Measurements from ENCODE around the gene REV1. TPM values are rescaled to one million over a fixed set of nuclear protein-coding genes. Genes with fewer than 3 reads are reported as not detected.
"Not testable (repeated sequence)": the region's sequence is repeated elsewhere in the genome, so short reads cannot be mapped to it uniquely, and the experiment has no call there.

Gene REV1
- polyA plus RNA-seq, 1 donor = 44.0 TPM

GRCh38 chr2:99507937-99508818 lies 18.4 kb upstream of the REV1 start:
- no peaks in the 10 kb centered on the region for H3K27me3 ChIP-seq (ENCODE audit: control insufficient read depth, insufficient read depth, low read length)
- H3K36me3 ChIP-seq (ENCODE audit: control insufficient read depth, insufficient read depth, low read length) = no peaks in the 10 kb centered on the region
- 100% methylated on average over 1 of the region's 7 CpGs for WGBS (ENCODE audit: insufficient coverage, low lambda C conversion rate)
- no peak overlapping the region for H3K4me3 ChIP-seq (ENCODE audit: low read length)
- H3K9me3 ChIP-seq (ENCODE audit: control insufficient read depth, low read depth, low read length) = no peaks in the 10 kb centered on the region
- no peaks in the 10 kb centered on the region for H3K4me1 ChIP-seq (ENCODE audit: control insufficient read depth, insufficient read depth, low read length)
- H3K27ac ChIP-seq (ENCODE audit: low read length) = no peak overlapping the region
- DNase-seq = peak in 1 of 2 donors; percentile 38

- 79% methylated on average over 2 of the region's 4 CpGs for WGBS (ENCODE audit: insufficient coverage, low lambda C conversion rate)
- H3K27ac ChIP-seq (ENCODE audit: low read length) = no peak overlapping the region
- H3K27me3 ChIP-seq (ENCODE audit: control insufficient read depth, insufficient read depth, low read length) = no peaks in the 10 kb centered on the region
- no peak for DNase-seq
- H3K9me3 ChIP-seq (ENCODE audit: control insufficient read depth, low read depth, low read length) = no peaks in the 10 kb centered on the region
- no peaks in the 10 kb centered on the region for H3K4me1 ChIP-seq (ENCODE audit: control insufficient read depth, insufficient read depth, low read length)
- no peaks in the 10 kb centered on the region for H3K36me3 ChIP-seq (ENCODE audit: control insufficient read depth, insufficient read depth, low read length)
- H3K4me3 ChIP-seq (ENCODE audit: low read length) = no peak overlapping the region
Measured at GRCh38 chr2:99504844-99505584, 15.2 kb upstream of the REV1 start.

- not testable (repeated sequence) for H3K27me3 ChIP-seq (ENCODE audit: control insufficient read depth, insufficient read depth, low read length); H3K9me3 ChIP-seq (ENCODE audit: control insufficient read depth, low read depth, low read length); H3K36me3 ChIP-seq (ENCODE audit: control insufficient read depth, insufficient read depth, low read length); H3K4me1 ChIP-seq (ENCODE audit: control insufficient read depth, insufficient read depth, low read length); H3K4me3 ChIP-seq (ENCODE audit: low read length)
- WGBS (ENCODE audit: insufficient coverage, low lambda C conversion rate) = 80% methylated on average over 1 of the region's 8 CpGs
- DNase-seq = peak in 1 of 2 donors; percentile 24
- H3K27ac ChIP-seq (ENCODE audit: low read length) = peak overlapping the region; percentile 44
Measured at GRCh38 chr2:99503662-99504416, 14.0 kb upstream of the REV1 start.

GRCh38 chr2:99496021-99496420 lies 6.2 kb upstream of the REV1 start:
- Histone ChIP-seq H3K4me1 (ENCODE audit: control insufficient read depth, insufficient read depth, low read length) (peaks cover 2% of the 10 kb centered on the region), H3K36me3 (ENCODE audit: control insufficient read depth, insufficient read depth, low read length) (no peaks in the 10 kb centered on the region), H3K27ac (ENCODE audit: low read length) (no peak overlapping the region), H3K9me3 (ENCODE audit: control insufficient read depth, low read depth, low read length) (no peaks in the 10 kb centered on the region), H3K4me3 (ENCODE audit: low read length) (no peak overlapping the region), H3K27me3 (ENCODE audit: control insufficient read depth, insufficient read depth, low read length) (peaks cover 8% of the 10 kb centered on the region)
- 0% methylated on average over 1 of the region's 2 CpGs for WGBS (ENCODE audit: insufficient coverage, low lambda C conversion rate)
- peak in 1 of 2 donors; percentile 14 for DNase-seq

- Histone ChIP-seq H3K4me3 (ENCODE audit: low read length) (no peak overlapping the region), H3K27me3 (ENCODE audit: control insufficient read depth, insufficient read depth, low read length) (peaks cover 8% of the 10 kb centered on the region), H3K36me3 (ENCODE audit: control insufficient read depth, insufficient read depth, low read length) (no peaks in the 10 kb centered on the region), H3K9me3 (ENCODE audit: control insufficient read depth, low read depth, low read length) (no peaks in the 10 kb centered on the region), H3K27ac (ENCODE audit: low read length) (no peak overlapping the region), H3K4me1 (ENCODE audit: control insufficient read depth, insufficient read depth, low read length) (peaks cover 2% of the 10 kb centered on the region)
- WGBS (ENCODE audit: insufficient coverage, low lambda C conversion rate) = no CpG with 5 or more reads among the region's 4 CpGs
- no peak for DNase-seq
Measured at GRCh38 chr2:99495115-99495860, 5.5 kb upstream of the REV1 start.

GRCh38 chr2:99492721-99493120 lies 2.9 kb upstream of the REV1 start:
- H3K9me3 ChIP-seq (ENCODE audit: control insufficient read depth, low read depth, low read length) = no peaks in the 10 kb centered on the region
- peaks cover 2% of the 10 kb centered on the region for H3K4me1 ChIP-seq (ENCODE audit: control insufficient read depth, insufficient read depth, low read length)
- DNase-seq = no peak
- H3K36me3 ChIP-seq (ENCODE audit: control insufficient read depth, insufficient read depth, low read length) = no peaks in the 10 kb centered on the region
- H3K27ac ChIP-seq (ENCODE audit: low read length) = no peak overlapping the region
- H3K4me3 ChIP-seq (ENCODE audit: low read length) = no peak overlapping the region
- no peaks in the 10 kb centered on the region for H3K27me3 ChIP-seq (ENCODE audit: control insufficient read depth, insufficient read depth, low read length)

GRCh38 chr2:99490623-99491461 lies 1.0 kb upstream of the REV1 start:
- peak overlapping the region; percentile 71 for H3K4me3 ChIP-seq (ENCODE audit: low read length)
- no peaks in the 10 kb centered on the region for H3K27me3 ChIP-seq (ENCODE audit: control insufficient read depth, insufficient read depth, low read length)
- peak overlapping the region; percentile 89 for H3K27ac ChIP-seq (ENCODE audit: low read length)
- 81% methylated on average over 6 of the region's 31 CpGs for WGBS (ENCODE audit: insufficient coverage, low lambda C conversion rate)
- H3K9me3 ChIP-seq (ENCODE audit: control insufficient read depth, low read depth, low read length) = no peaks in the 10 kb centered on the region
- DNase-seq = no peak
- no peaks in the 10 kb centered on the region for H3K36me3 ChIP-seq (ENCODE audit: control insufficient read depth, insufficient read depth, low read length)
- H3K4me1 ChIP-seq (ENCODE audit: control insufficient read depth, insufficient read depth, low read length) = peaks cover 4% of the 10 kb centered on the region

- no CpG with 5 or more reads among the region's 95 CpGs for WGBS (ENCODE audit: insufficient coverage, low lambda C conversion rate)
- peak overlapping the region; percentile 92 for H3K4me3 ChIP-seq (ENCODE audit: low read length)
- no peaks in the 10 kb centered on the region for H3K27me3 ChIP-seq (ENCODE audit: control insufficient read depth, insufficient read depth, low read length)
- H3K27ac ChIP-seq (ENCODE audit: low read length) = peak overlapping the region; percentile 90
- H3K9me3 ChIP-seq (ENCODE audit: control insufficient read depth, low read depth, low read length) = no peaks in the 10 kb centered on the region
- peak; percentile 40 to 69 for DNase-seq
- no peaks in the 10 kb centered on the region for H3K36me3 ChIP-seq (ENCODE audit: control insufficient read depth, insufficient read depth, low read length)
- H3K4me1 ChIP-seq (ENCODE audit: control insufficient read depth, insufficient read depth, low read length) = peaks cover 4% of the 10 kb centered on the region
Measured at GRCh38 chr2:99489063-99489760, 605 bp downstream of the REV1 start.

- Histone ChIP-seq H3K4me1 (ENCODE audit: control insufficient read depth, insufficient read depth, low read length) (peaks cover 4% of the 10 kb centered on the region), H3K27me3 (ENCODE audit: control insufficient read depth, insufficient read depth, low read length) (no peaks in the 10 kb centered on the region), H3K27ac (ENCODE audit: low read length) (peak overlapping the region; percentile 90), H3K9me3 (ENCODE audit: control insufficient read depth, low read depth, low read length) (no peaks in the 10 kb centered on the region), H3K4me3 (ENCODE audit: low read length) (peak overlapping the region; percentile 92), H3K36me3 (ENCODE audit: control insufficient read depth, insufficient read depth, low read length) (no peaks in the 10 kb centered on the region)
- peak; percentile 34 to 77 for DNase-seq
- no CpG with 5 or more reads among the region's 8 CpGs for WGBS (ENCODE audit: insufficient coverage, low lambda C conversion rate)
Measured at GRCh38 chr2:99488539-99489062, 1.2 kb downstream of the REV1 start.
